GM13976 (cell line): Measurements from ENCODE around the gene LOXHD1.

Source experiments
- DNase-seq: peaks from one replicate; pipeline ENCODE4 v3.0.0; 2012; ENCODE audit warnings: low spot score
- in situ Hi-C: fragments of 300-500 bp; cut with MboI; formaldehyde crosslinking; loops from one replicate; pipeline ENCODE4 v1.12.0; 2022; ENCODE audit warnings: low sequenced_read_pairs, mixed read lengths, inconsistent platforms; ENCODE audit not compliant: unreplicated experiment
- TF ChIP-seq, protein P1 (sequence below): IDR thresholded peaks from 2 replicates; pipeline ENCODE4 v1.5.1; 2012; ENCODE audit warnings: borderline replicate concordance, mild to moderate bottlenecking; ENCODE audit not compliant: insufficient read depth; ENCODE audit errors: extremely low read depth, missing control alignments, control extremely low read depth

The LOXHD1 gene

DNA sequence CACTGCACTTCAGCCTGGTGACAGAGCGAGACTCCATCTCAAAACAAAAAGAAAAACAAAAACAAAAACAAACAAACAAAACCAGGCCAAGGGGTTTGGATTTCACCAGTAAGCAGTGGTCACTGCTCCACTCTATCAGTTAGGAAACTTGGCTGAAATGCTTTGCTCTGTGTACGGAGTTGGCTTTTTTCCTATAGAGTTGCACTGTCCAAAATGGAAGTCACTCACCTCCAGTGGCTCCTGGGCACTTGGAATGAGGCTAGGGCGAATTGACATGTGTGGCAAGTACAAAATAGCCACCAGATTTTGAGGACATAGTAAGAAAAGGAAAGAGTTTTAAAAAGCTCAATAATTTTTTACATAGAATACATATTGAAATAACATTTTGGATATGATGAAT is 228.7 kb downstream of the LOXHD1 start:
- TF ChIP-seq, protein P1, sequence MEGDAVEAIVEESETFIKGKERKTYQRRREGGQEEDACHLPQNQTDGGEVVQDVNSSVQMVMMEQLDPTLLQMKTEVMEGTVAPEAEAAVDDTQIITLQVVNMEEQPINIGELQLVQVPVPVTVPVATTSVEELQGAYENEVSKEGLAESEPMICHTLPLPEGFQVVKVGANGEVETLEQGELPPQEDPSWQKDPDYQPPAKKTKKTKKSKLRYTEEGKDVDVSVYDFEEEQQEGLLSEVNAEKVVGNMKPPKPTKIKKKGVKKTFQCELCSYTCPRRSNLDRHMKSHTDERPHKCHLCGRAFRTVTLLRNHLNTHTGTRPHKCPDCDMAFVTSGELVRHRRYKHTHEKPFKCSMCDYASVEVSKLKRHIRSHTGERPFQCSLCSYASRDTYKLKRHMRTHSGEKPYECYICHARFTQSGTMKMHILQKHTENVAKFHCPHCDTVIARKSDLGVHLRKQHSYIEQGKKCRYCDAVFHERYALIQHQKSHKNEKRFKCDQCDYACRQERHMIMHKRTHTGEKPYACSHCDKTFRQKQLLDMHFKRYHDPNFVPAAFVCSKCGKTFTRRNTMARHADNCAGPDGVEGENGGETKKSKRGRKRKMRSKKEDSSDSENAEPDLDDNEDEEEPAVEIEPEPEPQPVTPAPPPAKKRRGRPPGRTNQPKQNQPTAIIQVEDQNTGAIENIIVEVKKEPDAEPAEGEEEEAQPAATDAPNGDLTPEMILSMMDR, result no peak
- in situ Hi-C loops, result no loop called here
- no peak for DNase-seq

DNA sequence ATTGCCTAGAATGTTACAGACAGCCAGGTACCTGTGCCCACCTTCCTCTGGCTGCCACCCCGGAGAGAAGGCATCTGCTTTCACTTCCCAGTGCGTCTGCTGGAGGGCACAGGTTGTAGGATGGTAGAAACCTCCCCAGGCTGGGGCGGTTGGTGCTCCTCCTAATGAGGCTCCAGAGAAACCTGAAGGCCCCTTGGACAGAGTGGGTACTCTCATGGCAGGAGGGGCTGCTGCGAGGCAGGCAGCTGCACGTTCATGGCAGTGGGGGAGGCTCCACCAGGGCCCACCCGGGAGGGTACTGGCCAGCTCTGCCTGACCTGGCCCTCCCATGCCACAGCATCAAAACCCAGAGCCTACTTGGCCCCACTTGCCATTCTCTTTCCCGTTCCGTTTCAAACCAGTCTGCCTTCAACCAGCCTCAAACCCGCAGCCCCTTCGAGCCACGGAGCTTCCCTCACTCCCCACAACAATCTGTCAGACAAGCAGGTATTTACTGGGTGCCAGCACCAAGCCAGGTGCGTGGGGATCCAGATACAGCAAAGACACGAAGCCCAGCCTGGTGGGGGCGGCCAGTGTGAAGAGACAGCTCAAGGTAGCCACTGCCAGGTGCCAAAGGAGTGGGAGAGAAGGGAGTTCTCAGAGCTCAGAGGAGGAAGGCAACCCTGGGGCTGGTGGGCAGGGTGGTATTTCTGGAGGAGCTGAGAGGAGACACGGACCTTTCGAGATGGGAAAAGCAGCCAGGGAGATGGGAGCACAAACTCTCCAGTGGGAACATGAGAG is 229.6 kb downstream of the LOXHD1 start:
- TF ChIP-seq, protein P1, result no peak
- in situ Hi-C loops, result no loop called here
- DNase-seq, result no peak
